ENCODE results near the gene LYG1.

LYG1 gene

GRCh38 chr2:99275882-99276281, 25.1 kb downstream of the LYG1 start:
- no peak for DNase-seq (ENCODE audit: low spot score)

- DNase-seq (ENCODE audit: low spot score), result no peak
Observed at GRCh38 chr2:99261242-99261641, 39.8 kb downstream of the LYG1 start.

- no peak for DNase-seq (ENCODE audit: low spot score)
Observed at GRCh38 chr2:99260184-99260583, 40.8 kb downstream of the LYG1 start.

GRCh38 chr2:99259465-99259864, 41.5 kb downstream of the LYG1 start:
- DNase-seq (ENCODE audit: low spot score), result no peak

GRCh38 chr2:99256677-99257076, 44.3 kb downstream of the LYG1 start:
- no peak for DNase-seq (ENCODE audit: low spot score)

- DNase-seq (ENCODE audit: low spot score), result no peak
Observed at GRCh38 chr2:99255491-99256318, 45.3 kb downstream of the LYG1 start, which contains the start of gene LYG2. TSS of gene LYG2 (minus strand) at chr2:99255666. CDS start at chr2:99254260, 1,406 bp downstream.

- DNase-seq (ENCODE audit: low spot score), result no peak
Observed at GRCh38 chr2:99249951-99250350, 51.0 kb downstream of the LYG1 start.

GRCh38 chr2:99242151-99242550, 58.8 kb downstream of the LYG1 start:
- no peak for DNase-seq (ENCODE audit: low spot score)

- DNase-seq (ENCODE audit: low spot score), result no peak
Observed at GRCh38 chr2:99240431-99240830, 60.6 kb downstream of the LYG1 start.

- no peak for DNase-seq (ENCODE audit: low spot score)
Observed at GRCh38 chr2:99238599-99238998, 62.4 kb downstream of the LYG1 start.

Data from AG08396 (cell line).